GM12878 (cell line): ENCODE data around the gene RECK. TPM values are rescaled to one million over a fixed set of nuclear protein-coding genes. Genes with fewer than 3 reads are reported as not detected.

Experiments
- ATAC-seq: fragments of 200-7000 bp; cut with Tn5 transposase; 3 replicates; pipeline ENCODE4 v1.9.1; 2020; ENCODE audit warnings: mild to moderate bottlenecking, moderate library complexity
- BruUV-seq: library from RNA; stranded (reverse); fragments of 400-500 nt; replicated peaks from 2 replicates; lab custom pipeline; 2021; lab: Mats Ljungman, UMichigan
- CTCF ChIA-PET: fragments of 300-600 bp; sonication (Branson Sonifier 250); formaldehyde crosslinking; extraction: SDS; loops from one replicate; lab custom pipeline; 2021; ENCODE audit warnings: inconsistent platforms; lab: Yijun Ruan, JAX
- POLR2A ChIA-PET: fragments of 350-600 bp; formaldehyde crosslinking; extraction: SDS; loops from one replicate; lab custom pipeline; 2021; ENCODE audit warnings: inconsistent platforms; lab: Charles Lee
- RAD21 ChIA-PET: fragments of 300-600 bp; sonication (Branson Sonifier 250); formaldehyde crosslinking; loops from one replicate; lab custom pipeline; 2023; ENCODE audit warnings: antibody characterized with exemption; ENCODE audit not compliant: unreplicated experiment; lab: Charles Lee
- SMC1A ChIA-PET: fragments of 300-600 bp; sonication (Branson Sonifier 250); formaldehyde crosslinking; loops from one replicate; lab custom pipeline; 2023; ENCODE audit not compliant: unreplicated experiment, uncharacterized antibody; lab: Charles Lee
- DNase-seq: peaks from one replicate; pipeline ENCODE4 v3.0.0-alpha.2; 2011; ENCODE audit warnings: low read depth, low spot score
- FAIRE-seq: peaks from 3 replicates; lab custom pipeline; 2011; peaks lifted over from hg19 to GRCh38; lab: Jason Lieb, UNC
- H2AFZ ChIP-seq: 2 replicates; pipeline ENCODE4 v1.6.0; 2011; ENCODE audit warnings: low read depth, low read length, control low read depth; ENCODE audit not compliant: control insufficient read depth
- H3K27ac ChIP-seq: 2 replicates; pipeline ENCODE4 v1.5.1; 2011; ENCODE audit warnings: control low read depth; ENCODE audit not compliant: control insufficient read depth, insufficient read depth
- H3K27me3 ChIP-seq, 2 experiments: replicated peaks in 1 of 2; 2 replicates each; pipeline versions ENCODE4 v1.6.0 to v1.6.1; 2011; ENCODE audit warnings: low read length in 1 of 2; ENCODE audit not compliant: control insufficient read depth in 2 of 2, insufficient read depth in 2 of 2
- H3K36me3 ChIP-seq, 2 experiments: 2 replicates each; pipeline ENCODE4 v1.5.1; 2011; ENCODE audit warnings: low read length in 1 of 2; ENCODE audit not compliant: control insufficient read depth in 2 of 2, insufficient read depth in 2 of 2
- H3K4me1 ChIP-seq: 2 replicates; pipeline ENCODE4 v1.6.1; 2011; ENCODE audit warnings: mild to moderate bottlenecking, low read length, moderate library complexity, mixed read lengths; ENCODE audit not compliant: control insufficient read depth, insufficient read depth
- H3K4me2 ChIP-seq: 2 replicates; pipeline ENCODE4 v1.6.0; 2011; ENCODE audit warnings: control low read depth; ENCODE audit not compliant: control insufficient read depth, insufficient read depth
- H3K4me3 ChIP-seq: fragments of 200-600 bp; sonication (generic); 2 replicates; pipeline ENCODE4 v1.5.1; 2016
- H3K79me2 ChIP-seq: 2 replicates; pipeline ENCODE4 v1.6.0; 2011; ENCODE audit warnings: low read length; ENCODE audit not compliant: control insufficient read depth, insufficient read depth
- H3K9ac ChIP-seq: 2 replicates; pipeline ENCODE4 v1.8.0; 2011; ENCODE audit warnings: low read length, control low read depth, mixed read lengths; ENCODE audit not compliant: control insufficient read depth, insufficient read depth
- H3K9me3 ChIP-seq: replicated peaks from 3 replicates; pipeline ENCODE4 v1.5.1; 2011; ENCODE audit warnings: mild to moderate bottlenecking, low read length; ENCODE audit not compliant: control insufficient read depth, insufficient read depth
- H4K20me1 ChIP-seq: 2 replicates; pipeline ENCODE4 v1.6.0; 2011; ENCODE audit not compliant: control insufficient read depth, insufficient read depth
- BCL11A ChIP-seq: IDR thresholded peaks from 2 replicates; pipeline ENCODE4 v1.6.1; 2011; ENCODE audit warnings: low read depth, low read length
- BRCA1 ChIP-seq: IDR thresholded peaks from 2 replicates; pipeline ENCODE4 v1.6.1; 2011; ENCODE audit warnings: low read depth, low read length, improper control_type of control experiment
- CEBPB ChIP-seq, 2 experiments: fragments of 150-350 bp in 1 of 2; IDR thresholded peaks; 2 replicates each; pipeline ENCODE4 v1.6.1; 2012 to 2014; ENCODE audit warnings: low read depth in 2 of 2, low read length in 2 of 2, borderline replicate concordance in 1 of 2, inconsistent platforms in 1 of 2
- CHD1 ChIP-seq: IDR thresholded peaks from 2 replicates; pipeline ENCODE4 v1.6.1; 2012; ENCODE audit warnings: low read depth, low read length, improper control_type of control experiment
- EED ChIP-seq: sonication (generic); IDR thresholded peaks from 2 replicates; pipeline ENCODE4 v1.6.1; 2016; ENCODE audit warnings: antibody characterized with exemption, low read depth
- FOXK2 ChIP-seq: fragments of 450-650 bp; IDR thresholded peaks from 2 replicates; pipeline ENCODE4 v1.6.1; 2017; ENCODE audit warnings: mild to moderate bottlenecking, moderate library complexity
- FOXM1 ChIP-seq: IDR thresholded peaks from 2 replicates; pipeline ENCODE4 v1.6.1; 2012; ENCODE audit warnings: low read depth, mild to moderate bottlenecking, inconsistent platforms, low read length, moderate library complexity
- IKZF2 ChIP-seq, 2 experiments: fragments of 450-650 bp; IDR thresholded peaks; 2 replicates each; pipeline ENCODE4 v1.6.1; 2017; ENCODE audit warnings: mild to moderate bottlenecking in 2 of 2, moderate library complexity in 2 of 2
- IRF4 ChIP-seq: IDR thresholded peaks from 2 replicates; pipeline ENCODE4 v1.6.1; 2011; ENCODE audit warnings: low read depth, low read length
- MEF2A ChIP-seq: IDR thresholded peaks from 2 replicates; pipeline ENCODE4 v1.6.1; 2011; ENCODE audit warnings: low read depth, mild to moderate bottlenecking, low read length, moderate library complexity; ENCODE audit not compliant: insufficient read depth
- NFIC ChIP-seq: IDR thresholded peaks from 2 replicates; pipeline ENCODE4 v1.6.1; 2012; ENCODE audit warnings: low read depth, mild to moderate bottlenecking, inconsistent platforms, low read length, moderate library complexity
- NR2F1 ChIP-seq: fragments of 450-650 bp; conservative IDR thresholded peaks from 2 replicates; pipeline ENCODE4 v1.6.1; 2017; ENCODE audit warnings: mild to moderate bottlenecking
- POLR2A ChIP-seq: IDR thresholded peaks from 2 replicates; pipeline ENCODE4 v1.6.1; 2011; ENCODE audit warnings: low read depth, mild to moderate bottlenecking, low read length
- POLR2AphosphoS5 ChIP-seq: IDR thresholded peaks from 2 replicates; pipeline ENCODE4 v1.6.1; 2011; ENCODE audit warnings: mild to moderate bottlenecking, low read length, inconsistent platforms
- SPI1 ChIP-seq: IDR thresholded peaks from 2 replicates; pipeline ENCODE4 v1.6.1; 2011; ENCODE audit warnings: low read depth, mild to moderate bottlenecking, low read length, moderate library complexity, borderline replicate concordance; ENCODE audit not compliant: insufficient read depth
- STAT1 ChIP-seq: fragments of 450-650 bp; conservative IDR thresholded peaks from 2 replicates; pipeline ENCODE4 v1.6.1; 2014; ENCODE audit warnings: antibody characterized with exemption, mild to moderate bottlenecking
- TAF1 ChIP-seq: IDR thresholded peaks from 2 replicates; pipeline ENCODE4 v1.6.1; 2011; ENCODE audit warnings: mild to moderate bottlenecking, low read depth, low read length, borderline replicate concordance
- WGBS: methylation state at CpG from one replicate; pipeline ENCODE4 v1.1.6; 2016; ENCODE audit warnings: low lambda C conversion rate; ENCODE audit not compliant: insufficient replicate concordance, insufficient coverage; ENCODE audit errors: missing lambda C conversion rate; 5-methylcytosine and 5-hydroxymethylcytosine counted together
- in situ Hi-C: fragments of 300-500 bp; cut with MboI; formaldehyde crosslinking; loops from 9 replicates; pipeline ENCODE4 v1.14.3; 2018; ENCODE audit warnings: mixed read lengths
- intact Hi-C: fragments of 100-400 bp; cut with micrococcal nuclease; formaldehyde crosslinking; loops from one replicate; pipeline ENCODE4 v1.14.2; 2022; ENCODE audit not compliant: unreplicated experiment
- polyA plus RNA-seq, 11 experiments: library from polyadenylated mRNA; depleted of rRNA in 4 of 11; unstranded in 6 of 11; stranded (reverse) in 5 of 11; fragments of >200 nt; fragmentation: Nextera tagmentation in 4 of 11; fragmentation: Illumina TruSeq in 1 of 11; extraction: Ambion mirVana in 4 of 11; extraction: Trizol in 1 of 11; gene quantifications; 1 replicate in 1 of 11; 2 replicates in 10 of 11; pipeline versions ENCODE4 v1.2.1 to v1.2.3, GENCODE V29; 2011 to 2016; ENCODE audit warnings: inconsistent platforms in 2 of 11, missing spikeins in 2 of 11, low read depth in 1 of 11
- total RNA-seq, 4 experiments: library from RNA; depleted of rRNA in 3 of 4; stranded (reverse); fragments of >200 nt in 3 of 4; fragmentation: Illumina TruSeq in 1 of 4; extraction: Trizol in 1 of 4; gene quantifications; 2 replicates each; pipeline versions ENCODE4 v1.2.1 to v1.2.3, GENCODE V29; 2013 to 2021
- TF ChIP-seq, protein P1 (sequence below): fragments of 450-650 bp; IDR thresholded peaks from 2 replicates; pipeline ENCODE4 v1.6.1; 2017; ENCODE audit warnings: mild to moderate bottlenecking, moderate library complexity
- TF ChIP-seq, protein P2 (sequence below): fragments of 450-650 bp; IDR thresholded peaks from 2 replicates; pipeline ENCODE4 v1.6.1; 2016; ENCODE audit warnings: mild to moderate bottlenecking

RECK gene
- total and polyA plus RNA-seq, 10 of the 15 experiments (the other 5 are each of a cell fraction or from before 2014, with no cell fraction given) = 0.02 to 0.40 (median 0.13) TPM

DNA sequence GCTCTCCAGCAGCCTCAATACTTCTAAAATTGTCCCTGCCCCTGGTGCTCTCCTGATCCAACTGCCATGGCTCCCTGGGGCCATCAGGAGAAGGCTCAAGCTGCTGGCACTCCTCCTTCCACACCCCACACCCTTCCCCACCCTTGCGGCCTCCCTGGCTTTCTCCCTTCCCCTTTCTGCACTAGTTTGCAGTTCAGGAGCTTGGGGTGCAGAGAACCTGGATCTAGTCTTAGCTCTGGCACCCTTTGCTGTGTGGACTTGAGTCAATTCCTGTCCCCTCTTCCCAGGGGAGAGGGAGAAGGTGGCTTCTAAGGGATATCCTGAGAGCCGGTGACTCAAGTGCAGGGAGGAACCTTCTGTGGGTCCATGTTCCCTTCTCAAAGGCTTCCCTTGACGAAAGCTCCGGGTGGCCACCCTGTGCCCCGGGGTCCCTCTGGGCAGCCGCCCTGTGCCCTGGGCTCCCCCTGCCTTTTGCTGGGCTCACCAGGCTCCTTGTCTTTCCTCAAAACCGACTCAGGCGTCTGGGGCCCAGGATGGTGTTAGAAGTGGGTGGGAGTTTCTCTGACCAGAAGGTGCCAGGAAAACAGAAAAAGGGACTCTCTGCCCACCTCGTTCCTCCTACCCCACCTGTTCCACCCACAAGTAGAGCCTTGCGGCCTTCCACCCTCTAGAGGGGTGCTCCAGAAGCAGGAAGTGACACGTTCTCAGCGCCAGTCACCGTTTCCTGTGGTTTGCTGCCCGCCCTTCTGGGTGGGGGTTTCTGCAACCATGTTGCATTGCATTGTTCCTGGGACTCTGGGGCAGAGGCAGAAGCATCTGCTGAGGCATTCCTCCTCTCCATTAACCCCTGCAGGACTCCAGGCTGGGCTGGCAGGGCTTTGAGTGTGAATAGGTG lies 114.8 kb downstream of the RECK start:
- no peaks in the 10 kb centered on the region for H3K79me2 ChIP-seq
- TF ChIP-seq, protein P1, sequence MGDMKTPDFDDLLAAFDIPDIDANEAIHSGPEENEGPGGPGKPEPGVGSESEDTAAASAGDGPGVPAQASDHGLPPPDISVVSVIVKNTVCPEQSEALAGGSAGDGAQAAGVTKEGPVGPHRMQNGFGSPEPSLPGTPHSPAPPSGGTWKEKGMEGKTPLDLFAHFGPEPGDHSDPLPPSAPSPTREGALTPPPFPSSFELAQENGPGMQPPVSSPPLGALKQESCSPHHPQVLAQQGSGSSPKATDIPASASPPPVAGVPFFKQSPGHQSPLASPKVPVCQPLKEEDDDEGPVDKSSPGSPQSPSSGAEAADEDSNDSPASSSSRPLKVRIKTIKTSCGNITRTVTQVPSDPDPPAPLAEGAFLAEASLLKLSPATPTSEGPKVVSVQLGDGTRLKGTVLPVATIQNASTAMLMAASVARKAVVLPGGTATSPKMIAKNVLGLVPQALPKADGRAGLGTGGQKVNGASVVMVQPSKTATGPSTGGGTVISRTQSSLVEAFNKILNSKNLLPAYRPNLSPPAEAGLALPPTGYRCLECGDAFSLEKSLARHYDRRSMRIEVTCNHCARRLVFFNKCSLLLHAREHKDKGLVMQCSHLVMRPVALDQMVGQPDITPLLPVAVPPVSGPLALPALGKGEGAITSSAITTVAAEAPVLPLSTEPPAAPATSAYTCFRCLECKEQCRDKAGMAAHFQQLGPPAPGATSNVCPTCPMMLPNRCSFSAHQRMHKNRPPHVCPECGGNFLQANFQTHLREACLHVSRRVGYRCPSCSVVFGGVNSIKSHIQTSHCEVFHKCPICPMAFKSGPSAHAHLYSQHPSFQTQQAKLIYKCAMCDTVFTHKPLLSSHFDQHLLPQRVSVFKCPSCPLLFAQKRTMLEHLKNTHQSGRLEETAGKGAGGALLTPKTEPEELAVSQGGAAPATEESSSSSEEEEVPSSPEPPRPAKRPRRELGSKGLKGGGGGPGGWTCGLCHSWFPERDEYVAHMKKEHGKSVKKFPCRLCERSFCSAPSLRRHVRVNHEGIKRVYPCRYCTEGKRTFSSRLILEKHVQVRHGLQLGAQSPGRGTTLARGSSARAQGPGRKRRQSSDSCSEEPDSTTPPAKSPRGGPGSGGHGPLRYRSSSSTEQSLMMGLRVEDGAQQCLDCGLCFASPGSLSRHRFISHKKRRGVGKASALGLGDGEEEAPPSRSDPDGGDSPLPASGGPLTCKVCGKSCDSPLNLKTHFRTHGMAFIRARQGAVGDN = 0 out of 2 replicates have a peak, but pooled peaks have one; percentile 47
- TF ChIP-seq CHD1 = no peak
- TF ChIP-seq TAF1 = peak; percentile 42; the same call in 1 of the 2 replicates
- TF ChIP-seq BRCA1 = no peak
- no peak for TF ChIP-seq CEBPB (IDR thresholded peaks at IDR 0.05; ENCODE audit: borderline replicate concordance in 1 of 2, low read depth in 2 of 2, low read length in 2 of 2)
- peak; percentile 68; the same call in 1 of the 2 replicates for TF ChIP-seq FOXM1
- peak; percentile 79 to 85 for TF ChIP-seq IKZF2 (IDR thresholded peaks at IDR 0.05)
- peak; percentile 82 for TF ChIP-seq SPI1
- TF ChIP-seq EED = peak; percentile 93
- TF ChIP-seq, protein P2, sequence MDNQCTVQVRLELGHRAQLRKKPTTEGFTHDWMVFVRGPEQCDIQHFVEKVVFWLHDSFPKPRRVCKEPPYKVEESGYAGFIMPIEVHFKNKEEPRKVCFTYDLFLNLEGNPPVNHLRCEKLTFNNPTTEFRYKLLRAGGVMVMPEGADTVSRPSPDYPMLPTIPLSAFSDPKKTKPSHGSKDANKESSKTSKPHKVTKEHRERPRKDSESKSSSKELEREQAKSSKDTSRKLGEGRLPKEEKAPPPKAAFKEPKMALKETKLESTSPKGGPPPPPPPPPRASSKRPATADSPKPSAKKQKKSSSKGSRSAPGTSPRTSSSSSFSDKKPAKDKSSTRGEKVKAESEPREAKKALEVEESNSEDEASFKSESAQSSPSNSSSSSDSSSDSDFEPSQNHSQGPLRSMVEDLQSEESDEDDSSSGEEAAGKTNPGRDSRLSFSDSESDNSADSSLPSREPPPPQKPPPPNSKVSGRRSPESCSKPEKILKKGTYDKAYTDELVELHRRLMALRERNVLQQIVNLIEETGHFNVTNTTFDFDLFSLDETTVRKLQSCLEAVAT = peak; percentile 55; the same call in 1 of the 2 replicates
- no peak for TF ChIP-seq FOXK2
- 0 out of 2 replicates have a peak, but pooled peaks have one; percentile 52 for TF ChIP-seq MEF2A
- TF ChIP-seq IRF4 = peak; percentile 40; the same call in 1 of the 2 replicates
- TF ChIP-seq POLR2A = peak; percentile 76
- 0 out of 2 replicates have a peak, but pooled peaks have one; percentile 17 for TF ChIP-seq NR2F1
- TF ChIP-seq BCL11A = peak; percentile 84; the same call in 1 of the 2 replicates
- TF ChIP-seq STAT1 = no peak
- TF ChIP-seq POLR2AphosphoS5 = peak; percentile 49
- peak; percentile 74; the same call in 1 of the 2 replicates for TF ChIP-seq NFIC

More for the DNA sequence above, 114.8 kb downstream of the RECK start:
- Histone ChIP-seq H3K9me3 (no peaks in the 10 kb centered on the region; the same call in 2 of the 3 replicates), H4K20me1 (no peaks in the 10 kb centered on the region), H3K36me3 (no peaks in the 10 kb centered on the region), H3K27ac (peak overlapping the region; percentile 74), H3K4me2 (peak overlapping the region; percentile 97), H3K9ac (peak overlapping the region; percentile 46), H2AFZ (peak overlapping the region; percentile 84), H3K27me3 (no peaks in the 10 kb centered on the region), H3K4me3 (peak overlapping the region; percentile 38), H3K4me1 (peaks cover 56% of the 10 kb centered on the region)
- 20% methylated on average over 14 of the region's 14 CpGs for whole genome bisulfite sequencing
- in situ Hi-C loops (no loop called here), intact Hi-C loops (no loop called here)
- ATAC-seq = peak; percentile 89
- ChIA-PET CTCF (interaction anchor here (1.1 kb wide), 2 partner anchors 8 to 12 kb away, joined by 4 read pairs; no protein-coding TSS in a partner anchor), POLR2A (no interaction called here), SMC1A (interaction anchor here (1.6 kb wide), 1 partner anchor 48 kb away, joined by 5 read pairs; no protein-coding TSS in a partner anchor), RAD21 (interaction anchor here (0.6 to 2.0 kb wide), 2 partner anchors 10 to 15 kb away, joined by 3 to 5 read pairs; no protein-coding TSS in a partner anchor)
- peak; percentile 72 for DNase-seq
- peak; percentile 86 for FAIRE-seq
- no TSS peak for BruUV-seq
